BE2C (cell line): ENCODE measurements around the gene PLCB1.

Source experiments
- DNase-seq: peaks from one replicate; pipeline ENCODE4 v3.0.0-alpha.2; 2020
- H3K27me3 ChIP-seq: fragments of 250-450 bp; sonication (Bioruptor Pico); 2 replicates; pipeline ENCODE4 v1.5.1; 2020; ENCODE audit warnings: mild to moderate bottlenecking
- H3K36me3 ChIP-seq: fragments of 250-450 bp; sonication (Bioruptor Pico); 2 replicates; pipeline ENCODE4 v1.5.1; 2020; ENCODE audit warnings: mild to moderate bottlenecking
- H3K4me1 ChIP-seq: fragments of 250-450 bp; sonication (Bioruptor Pico); 2 replicates; pipeline ENCODE4 v1.5.1; 2020
- H3K4me3 ChIP-seq: 2 replicates; pipeline ENCODE4 v1.5.1; 2011; ENCODE audit warnings: low read depth, low read length
- H3K9me3 ChIP-seq: fragments of 250-450 bp; sonication (Bioruptor Pico); 2 replicates; pipeline ENCODE4 v1.5.1; 2020
- TF ChIP-seq, protein P1 (sequence below): IDR thresholded peaks from 2 replicates; pipeline ENCODE4 v1.5.1; 2012; ENCODE audit warnings: mild to moderate bottlenecking, low read depth, low read length

The PLCB1 gene

DNA sequence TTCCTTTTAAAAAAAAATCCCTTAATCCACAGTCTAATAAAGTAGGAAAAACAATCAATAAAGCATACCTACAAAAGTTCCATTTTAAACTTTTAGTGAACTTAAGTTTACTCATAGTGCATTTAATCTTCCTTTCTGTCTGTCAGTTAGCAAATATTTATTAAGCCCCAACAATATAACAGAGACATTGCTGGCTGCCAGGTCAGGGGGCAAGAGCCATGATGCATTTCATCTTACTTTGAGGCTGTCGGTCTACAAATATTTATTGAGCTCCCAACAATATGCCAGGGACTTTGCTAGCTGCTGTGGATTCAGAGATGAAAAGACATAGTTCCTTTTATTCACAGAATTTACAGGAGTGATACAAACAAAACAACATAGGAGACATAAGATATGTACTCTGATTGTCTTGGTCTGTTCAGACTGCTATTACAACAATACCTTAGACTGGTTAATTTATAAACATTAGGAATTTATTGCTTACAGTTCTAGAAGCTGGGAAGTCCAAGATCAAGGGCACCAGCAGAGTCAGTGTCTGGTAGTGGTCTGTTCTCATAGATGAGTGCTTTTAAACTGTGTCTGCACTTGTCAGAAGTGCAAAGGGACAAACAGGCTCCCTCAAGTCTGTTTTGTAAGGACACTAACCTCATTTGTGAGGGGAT lies 118.6 kb downstream of the PLCB1 start:
- no peak for DNase-seq
- Histone ChIP-seq H3K9me3 (no peaks in the 10 kb centered on the region; the same call in 1 of the 2 replicates), H3K36me3 (no peaks in the 10 kb centered on the region), H3K27me3 (no peaks in the 10 kb centered on the region), H3K4me3 (no peak overlapping the region), H3K4me1 (peaks cover 24% of the 10 kb centered on the region)
- TF ChIP-seq, protein P1, sequence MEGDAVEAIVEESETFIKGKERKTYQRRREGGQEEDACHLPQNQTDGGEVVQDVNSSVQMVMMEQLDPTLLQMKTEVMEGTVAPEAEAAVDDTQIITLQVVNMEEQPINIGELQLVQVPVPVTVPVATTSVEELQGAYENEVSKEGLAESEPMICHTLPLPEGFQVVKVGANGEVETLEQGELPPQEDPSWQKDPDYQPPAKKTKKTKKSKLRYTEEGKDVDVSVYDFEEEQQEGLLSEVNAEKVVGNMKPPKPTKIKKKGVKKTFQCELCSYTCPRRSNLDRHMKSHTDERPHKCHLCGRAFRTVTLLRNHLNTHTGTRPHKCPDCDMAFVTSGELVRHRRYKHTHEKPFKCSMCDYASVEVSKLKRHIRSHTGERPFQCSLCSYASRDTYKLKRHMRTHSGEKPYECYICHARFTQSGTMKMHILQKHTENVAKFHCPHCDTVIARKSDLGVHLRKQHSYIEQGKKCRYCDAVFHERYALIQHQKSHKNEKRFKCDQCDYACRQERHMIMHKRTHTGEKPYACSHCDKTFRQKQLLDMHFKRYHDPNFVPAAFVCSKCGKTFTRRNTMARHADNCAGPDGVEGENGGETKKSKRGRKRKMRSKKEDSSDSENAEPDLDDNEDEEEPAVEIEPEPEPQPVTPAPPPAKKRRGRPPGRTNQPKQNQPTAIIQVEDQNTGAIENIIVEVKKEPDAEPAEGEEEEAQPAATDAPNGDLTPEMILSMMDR: no peak

DNA sequence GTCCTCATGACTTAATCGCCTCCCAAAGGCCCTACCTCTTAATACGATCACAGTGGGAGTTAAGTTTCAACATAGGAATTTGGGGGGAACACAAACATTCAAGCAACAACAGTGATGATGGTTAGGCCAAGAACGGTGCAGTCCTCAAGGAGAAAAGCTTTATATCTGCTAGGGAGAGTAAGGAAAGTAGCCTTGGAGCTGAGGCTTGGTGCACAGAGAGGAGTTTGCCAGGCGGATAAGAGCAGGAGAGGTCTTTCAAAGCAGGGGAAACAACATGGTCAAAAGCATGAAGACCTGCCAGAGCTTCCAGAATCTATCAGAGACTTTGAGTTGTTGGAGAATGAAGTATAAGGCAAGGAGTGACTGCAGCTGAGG lies 119.1 kb downstream of the PLCB1 start:
- H3K36me3 ChIP-seq: no peaks in the 10 kb centered on the region
- H3K9me3 ChIP-seq: no peaks in the 10 kb centered on the region; the same call in 1 of the 2 replicates
- no peaks in the 10 kb centered on the region for H3K27me3 ChIP-seq
- TF ChIP-seq, protein P1: no peak
- no peak overlapping the region for H3K4me3 ChIP-seq
- H3K4me1 ChIP-seq: peaks cover 24% of the 10 kb centered on the region
- DNase-seq: no peak

DNA sequence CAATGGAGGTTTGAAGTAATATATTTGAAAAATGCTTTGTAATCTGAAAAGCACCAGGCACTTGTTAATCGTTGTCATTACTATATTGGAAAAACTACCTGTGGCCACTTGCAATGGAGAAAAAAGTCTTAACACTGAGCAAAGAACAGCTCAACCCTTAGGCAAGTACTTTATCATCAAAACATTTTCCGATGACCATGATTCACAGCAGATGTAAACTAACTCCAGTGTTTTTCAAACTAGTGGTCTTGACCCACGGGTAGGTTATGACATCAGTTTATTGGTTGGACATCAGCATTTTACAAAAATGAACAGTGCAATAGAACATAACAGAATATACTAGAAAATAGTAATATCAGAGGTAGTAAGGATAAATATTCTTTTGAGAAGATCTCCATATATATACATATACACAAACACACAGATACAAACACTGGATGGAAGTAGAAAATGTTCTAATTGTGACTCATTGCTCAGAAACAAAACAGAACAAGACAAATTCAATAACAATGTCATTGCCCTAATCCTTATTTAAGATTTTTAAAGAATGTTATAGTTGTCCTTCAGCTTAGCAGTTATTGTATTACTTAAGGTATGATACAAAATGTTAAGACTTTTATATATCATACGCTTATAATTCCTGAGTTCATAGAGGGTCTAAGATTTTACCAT lies 123.0 kb downstream of the PLCB1 start:
- TF ChIP-seq, protein P1: no peak
- Histone ChIP-seq H3K4me1 (peaks cover 15% of the 10 kb centered on the region), H3K4me3 (no peak overlapping the region), H3K27me3 (no peaks in the 10 kb centered on the region), H3K36me3 (no peaks in the 10 kb centered on the region), H3K9me3 (no peaks in the 10 kb centered on the region; the same call in 1 of the 2 replicates)
- no peak for DNase-seq

DNA sequence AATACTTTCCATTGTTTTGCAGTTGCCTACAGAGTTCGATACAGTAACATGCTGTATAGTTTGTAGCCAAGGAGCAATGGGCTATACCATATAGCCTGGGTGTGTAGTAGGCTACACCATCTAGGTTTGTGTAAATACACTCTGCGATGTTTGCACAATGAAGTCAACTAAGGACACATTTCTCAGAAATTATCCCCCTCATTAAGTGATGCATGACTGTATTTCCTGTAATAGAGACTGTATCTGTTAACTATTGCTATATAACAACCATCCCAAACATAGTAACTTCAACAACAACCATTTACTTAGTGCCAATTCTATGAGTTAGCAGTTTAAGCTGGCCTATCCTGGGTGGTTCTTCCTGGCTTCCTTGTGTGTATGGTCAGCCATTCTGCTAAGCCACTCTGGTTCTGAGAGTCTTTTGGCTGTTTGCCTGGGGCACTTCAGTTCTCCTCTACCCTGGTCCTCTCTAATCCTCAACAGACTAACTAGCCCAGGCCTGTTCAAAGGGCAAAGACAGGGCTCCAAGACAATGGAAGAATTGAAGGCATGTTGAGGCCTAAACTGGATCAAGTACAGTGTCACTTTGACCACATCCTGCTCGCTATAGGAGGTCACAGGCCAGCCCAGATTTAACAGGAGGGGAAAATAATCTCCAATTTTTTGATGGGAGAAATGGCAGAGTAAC lies 124.0 kb downstream of the PLCB1 start:
- Histone ChIP-seq H3K4me1 (peaks cover 7% of the 10 kb centered on the region), H3K36me3 (no peaks in the 10 kb centered on the region), H3K9me3 (no peaks in the 10 kb centered on the region; the same call in 1 of the 2 replicates), H3K4me3 (no peak overlapping the region), H3K27me3 (no peaks in the 10 kb centered on the region)
- TF ChIP-seq, protein P1: no peak
- DNase-seq: no peak

DNA sequence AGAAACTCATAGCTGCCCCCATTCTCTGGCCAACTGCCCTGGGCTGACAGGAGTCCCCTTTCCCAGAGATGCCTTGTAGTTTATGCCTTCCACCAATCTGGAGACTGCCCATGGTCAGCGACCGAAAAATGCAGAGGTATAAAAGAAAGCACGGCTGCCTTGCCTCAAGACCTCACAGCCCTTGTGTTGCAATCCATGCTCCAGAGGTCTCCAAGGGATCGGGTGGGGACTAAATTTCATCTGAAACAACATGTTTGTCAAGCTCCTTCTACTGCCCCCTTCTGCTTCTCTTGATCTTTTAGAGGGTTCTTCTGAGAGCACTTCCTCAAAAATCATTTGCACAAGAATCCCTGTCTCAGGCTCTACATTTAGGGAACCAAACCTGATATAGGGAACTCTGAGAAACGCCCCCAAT lies 128.8 kb downstream of the PLCB1 start:
- Histone ChIP-seq H3K36me3 (no peaks in the 10 kb centered on the region), H3K4me3 (no peak overlapping the region), H3K9me3 (no peaks in the 10 kb centered on the region), H3K27me3 (no peaks in the 10 kb centered on the region), H3K4me1 (no peaks in the 10 kb centered on the region)
- no peak for DNase-seq
- TF ChIP-seq, protein P1: no peak
